NCI-H748 (cell line): ENCODE measurements around the gene SRPK3.

ENCODE experiments used
- DNase-seq: peaks from one replicate; lab custom pipeline; 2025; ENCODE audit not compliant: unreplicated experiment; lab: John Stamatoyannopoulos, UW

The SRPK3 gene

GRCh38 chrX:153769158-153769864, 11.5 kb upstream of the SRPK3 start:
- DNase-seq = no peak

- DNase-seq = no peak
Measured at GRCh38 chrX:153769865-153770600, 10.8 kb upstream of the SRPK3 start.

GRCh38 chrX:153770601-153771414, 10.0 kb upstream of the SRPK3 start:
- no peak for DNase-seq

- DNase-seq = no peak
Measured at GRCh38 chrX:153771415-153772315, 9.2 kb upstream of the SRPK3 start.

- DNase-seq = no peak
Measured at GRCh38 chrX:153772316-153773217, 8.3 kb upstream of the SRPK3 start.

DNA sequence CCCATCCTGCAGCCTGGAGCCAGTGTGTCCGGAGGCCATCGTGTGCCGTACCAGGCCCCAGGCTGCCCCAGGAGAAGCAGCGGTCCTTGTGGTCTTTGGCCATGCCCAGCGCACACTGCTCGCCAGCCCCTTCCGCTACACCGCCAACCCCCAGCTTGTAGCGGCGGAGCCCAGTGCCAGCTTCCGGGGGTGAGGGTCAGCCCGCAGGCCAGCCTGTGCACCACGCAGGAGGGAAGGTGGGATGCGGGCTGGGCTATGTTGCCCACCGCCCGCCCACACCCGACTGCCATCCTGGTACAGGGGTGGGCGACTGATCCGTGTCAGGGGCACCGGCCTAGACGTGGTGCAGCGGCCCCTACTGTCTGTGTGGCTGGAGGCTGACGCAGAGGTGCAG, 7.6 kb upstream of the SRPK3 start:
- DNase-seq = no peak

- DNase-seq = no peak
Measured at GRCh38 chrX:153773741-153774575, 6.9 kb upstream of the SRPK3 start.

- no peak for DNase-seq
Measured at GRCh38 chrX:153774576-153775292, 6.1 kb upstream of the SRPK3 start.

- DNase-seq = no peak
Measured at GRCh38 chrX:153775293-153776119, 5.3 kb upstream of the SRPK3 start.

DNA sequence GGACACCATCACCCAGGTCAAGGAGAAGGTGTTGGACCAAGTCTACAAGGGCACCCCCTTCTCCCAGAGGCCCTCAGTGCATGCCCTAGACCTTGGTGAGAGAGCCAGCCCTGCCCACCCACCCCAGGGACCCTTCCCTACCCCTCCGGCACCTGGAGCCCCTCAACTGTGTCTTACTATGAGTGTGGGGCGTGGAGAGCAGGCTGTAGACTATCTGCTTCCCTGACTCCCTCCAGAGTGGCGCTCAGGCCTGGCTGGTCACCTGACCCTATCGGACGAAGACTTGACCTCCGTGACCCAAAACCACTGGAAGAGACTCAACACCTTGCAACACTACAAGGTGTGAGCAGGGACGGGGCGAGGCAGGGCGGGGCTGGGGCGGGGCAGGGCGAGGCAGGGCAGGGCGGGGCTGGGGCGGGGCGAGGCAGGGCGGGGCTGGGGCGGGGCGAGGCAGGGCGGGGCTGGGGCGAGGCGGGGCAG, 4.7 kb upstream of the SRPK3 start:
- DNase-seq = no peak

DNA sequence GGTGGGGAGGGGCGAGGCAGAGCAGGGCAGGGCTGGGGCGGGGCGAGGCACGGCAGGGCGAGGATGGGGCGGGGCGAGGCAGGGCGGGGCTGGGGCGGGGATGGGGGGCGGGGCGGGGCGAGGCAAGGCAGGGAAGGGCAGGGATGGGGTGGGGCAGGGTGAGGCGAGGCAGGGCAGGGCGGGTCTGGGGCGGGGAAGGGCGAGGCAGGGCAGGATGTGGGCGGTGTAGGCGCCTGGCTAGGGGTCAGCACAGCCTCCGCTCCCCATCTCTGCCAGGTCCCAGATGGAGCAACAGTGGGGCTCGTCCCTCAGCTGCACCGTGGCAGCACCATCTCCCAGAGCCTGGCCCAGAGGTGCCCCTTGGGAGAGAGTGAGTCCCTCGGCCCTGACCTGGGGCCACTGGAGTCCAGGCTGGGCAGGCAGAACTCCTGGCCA, 4.2 kb upstream of the SRPK3 start:
- DNase-seq = peak; percentile 8

DNA sequence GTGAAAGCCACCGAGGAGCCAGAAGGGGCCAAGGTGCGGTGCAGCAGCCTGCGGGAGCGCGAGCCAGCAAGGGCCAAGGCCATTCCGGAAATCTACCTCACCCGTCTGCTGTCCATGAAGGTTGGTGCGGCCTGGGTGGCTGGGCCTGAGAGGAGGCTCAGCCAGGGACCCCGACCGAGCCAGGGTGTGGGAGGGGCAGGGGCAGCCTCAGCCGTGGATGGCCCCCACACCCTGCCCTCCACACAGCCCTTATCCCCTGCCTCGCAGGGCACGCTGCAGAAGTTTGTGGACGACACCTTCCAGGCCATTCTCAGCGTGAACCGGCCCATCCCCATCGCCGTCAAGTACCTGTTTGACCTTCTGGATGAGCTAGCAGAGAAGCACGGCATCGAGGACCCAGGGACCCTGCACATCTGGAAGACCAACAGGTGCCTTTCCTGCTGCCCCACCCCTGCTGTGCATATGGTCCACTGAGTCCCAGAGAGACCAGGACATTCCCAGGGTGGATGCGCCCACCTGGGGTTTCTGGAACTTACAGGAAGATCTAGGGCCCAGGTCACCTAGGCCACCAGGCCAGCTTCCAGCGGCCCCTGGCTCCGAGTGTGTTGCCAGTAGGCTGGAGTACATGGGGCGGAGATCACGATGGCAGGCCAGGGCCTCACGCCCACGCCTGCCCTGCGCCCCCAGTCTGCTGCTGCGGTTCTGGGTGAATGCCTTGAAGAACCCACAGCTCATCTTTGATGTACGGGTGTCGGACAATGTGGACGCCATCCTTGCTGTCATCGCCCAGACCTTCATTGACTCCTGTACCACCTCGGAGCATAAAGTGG, 3.4 kb upstream of the SRPK3 start:
- DNase-seq = no peak

GRCh38 chrX:153778181-153778580, 2.7 kb upstream of the SRPK3 start:
- no peak for DNase-seq

GRCh38 chrX:153778684-153779101, 2.1 kb upstream of the SRPK3 start:
- no peak for DNase-seq

GRCh38 chrX:153779891-153780677, 757 bp upstream of the SRPK3 start:
- DNase-seq = no peak
